HG02970 (cell line): ENCODE results near the gene TBC1D22A.

Source experiments
- ATAC-seq: cut with Tn5 transposase; IDR thresholded peaks from one replicate; pipeline ENCODE4 v1.9.1; 2021; ENCODE audit warnings: mild to moderate bottlenecking, moderate library complexity, moderate number of reproducible peaks; ENCODE audit not compliant: unreplicated experiment, low FRiP score

The TBC1D22A gene

DNA sequence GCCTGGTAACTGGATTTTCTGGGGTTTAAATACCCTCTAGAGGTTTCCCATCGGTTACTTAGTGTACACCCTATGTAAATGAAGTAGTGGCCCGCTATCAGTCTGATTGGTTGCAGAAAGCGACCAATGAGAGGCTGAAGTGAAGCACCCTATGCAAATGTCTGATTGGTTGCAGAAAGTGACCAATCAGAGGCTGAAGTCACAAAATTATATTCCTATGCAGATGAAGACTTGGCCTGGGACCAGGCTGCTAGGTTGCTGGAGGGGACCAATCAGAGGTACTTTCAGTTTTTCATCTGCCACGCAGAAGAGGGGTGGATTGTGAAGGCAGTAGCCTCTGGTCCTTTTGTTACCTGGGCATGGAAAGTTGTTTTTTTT, 134.8 kb downstream of the TBC1D22A start:
- ATAC-seq = no peak

- no peak for ATAC-seq
Measured at GRCh38 chr22:46900549-46900948, 138.1 kb downstream of the TBC1D22A start.

- no peak for ATAC-seq
Measured at GRCh38 chr22:46902436-46902835, 140.0 kb downstream of the TBC1D22A start.

GRCh38 chr22:46902998-46903916, 140.8 kb downstream of the TBC1D22A start:
- ATAC-seq = no peak

- no peak for ATAC-seq
Measured at GRCh38 chr22:46905415-46905814, 143.0 kb downstream of the TBC1D22A start.

DNA sequence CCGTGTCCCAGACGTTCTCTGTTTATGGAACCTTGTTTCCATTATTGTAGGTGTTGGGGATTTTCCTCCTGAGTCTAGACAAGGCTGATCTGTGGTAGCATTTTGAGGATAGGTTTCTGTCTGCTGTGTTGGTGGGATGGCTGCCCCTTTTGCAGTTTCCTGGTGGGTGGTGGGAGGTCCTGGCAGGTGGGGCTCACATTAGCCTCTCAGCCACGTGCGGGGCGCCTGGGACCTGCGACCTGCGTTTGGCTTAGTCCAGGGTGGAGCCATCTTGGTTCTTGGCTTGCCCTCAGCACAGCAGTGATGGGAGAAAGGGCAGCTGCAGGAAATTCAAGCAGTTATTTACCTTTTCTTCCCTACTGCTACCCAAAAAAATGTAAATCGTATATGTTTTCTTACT, 143.4 kb downstream of the TBC1D22A start:
- no peak for ATAC-seq

DNA sequence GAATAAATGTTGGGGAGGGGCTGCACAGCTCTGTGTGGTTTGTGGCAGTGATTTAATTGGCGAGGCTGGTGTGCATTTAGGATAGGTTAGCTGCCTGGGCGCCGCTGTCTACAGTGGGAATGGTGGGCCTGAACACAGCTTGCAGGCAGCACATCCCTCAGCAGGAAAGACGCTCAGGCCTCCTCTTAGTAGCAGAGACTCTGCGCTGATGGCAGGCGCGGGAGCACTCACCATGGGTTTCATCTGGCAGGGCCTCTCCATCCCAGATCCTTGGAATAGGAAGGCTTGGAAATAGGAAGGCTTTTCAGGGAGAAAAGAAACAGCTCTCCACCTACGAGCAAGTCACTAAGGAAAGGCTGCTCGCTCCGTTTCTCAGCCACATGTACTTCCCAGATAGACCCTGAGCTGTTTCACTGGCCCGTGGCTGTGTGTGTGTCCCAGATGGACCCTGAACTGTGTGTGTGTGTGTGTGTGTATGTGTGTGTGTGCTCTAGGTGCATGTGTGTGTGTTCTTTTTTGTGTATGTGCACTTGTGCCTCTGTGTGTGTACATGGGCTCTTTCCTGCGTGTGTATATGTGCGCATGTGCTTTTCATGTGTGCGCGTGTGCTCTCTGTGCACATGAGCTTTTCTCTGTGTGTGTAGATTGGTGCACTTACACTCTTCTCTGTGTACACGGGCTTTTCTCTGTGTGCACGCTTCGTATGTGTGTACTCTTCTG, 144.0 kb downstream of the TBC1D22A start:
- ATAC-seq = no peak

GRCh38 chr22:46907241-46908215, 145.1 kb downstream of the TBC1D22A start:
- no peak for ATAC-seq

DNA sequence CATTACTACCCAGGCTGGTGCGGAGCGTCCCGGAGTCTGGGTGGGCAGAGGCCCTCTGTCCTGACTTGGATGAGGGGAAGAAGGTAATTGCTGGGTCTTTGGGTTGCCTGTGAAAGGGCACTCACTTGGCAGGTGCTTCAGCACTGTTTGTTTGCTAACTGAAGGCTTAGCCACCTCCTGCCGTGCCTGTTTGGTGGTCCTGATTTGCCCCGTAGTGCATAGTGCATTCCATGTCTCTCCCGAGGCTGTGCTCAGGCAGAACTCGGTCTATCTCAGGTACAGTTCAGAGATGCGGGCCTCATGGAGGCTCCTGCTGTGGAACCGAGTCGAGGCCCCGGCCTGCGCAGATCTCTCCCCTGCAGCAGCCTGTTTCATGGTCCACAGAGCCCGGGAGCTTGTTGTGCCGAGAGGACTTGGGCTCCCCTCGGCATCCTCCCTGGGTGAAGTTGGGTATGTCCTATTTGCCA, 146.2 kb downstream of the TBC1D22A start:
- ATAC-seq = no peak

DNA sequence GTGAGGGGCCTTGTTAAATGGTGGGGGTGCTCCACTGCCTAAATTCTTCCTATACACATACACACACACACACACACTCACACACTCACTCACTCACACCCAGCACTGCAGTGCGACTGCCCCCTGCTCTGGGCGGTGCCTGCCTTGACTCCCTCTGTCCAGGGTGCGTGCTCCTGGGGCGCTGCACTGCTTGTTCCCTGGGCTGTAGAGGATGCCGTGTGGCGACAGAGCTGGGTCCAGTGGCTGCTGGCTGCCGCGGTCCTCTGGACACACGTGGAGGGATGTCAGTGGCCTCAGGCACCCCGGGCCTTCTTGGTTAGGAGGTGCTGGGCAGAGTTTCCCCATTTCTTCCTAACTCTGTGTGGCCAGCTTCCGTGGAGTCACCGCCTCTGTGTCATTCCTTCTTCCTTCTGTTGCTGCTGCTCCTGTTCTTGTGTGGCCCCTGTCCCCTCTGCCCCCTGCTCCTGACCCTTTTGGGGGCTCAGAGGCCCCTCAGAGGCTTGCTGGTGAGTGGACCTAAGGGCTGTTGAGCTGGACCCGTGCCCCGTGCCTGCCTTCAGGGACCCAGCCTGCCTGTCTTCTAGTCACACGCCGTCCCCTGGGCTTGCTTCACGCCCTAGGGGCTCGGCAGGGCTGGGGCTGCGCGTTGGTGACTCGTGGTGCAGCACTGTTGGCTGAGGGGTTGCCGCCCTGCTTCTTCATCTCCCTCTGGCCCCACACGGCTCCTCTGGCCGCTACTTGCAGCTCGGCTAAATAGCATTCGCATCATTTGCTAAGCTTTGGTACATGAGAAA, 147.0 kb downstream of the TBC1D22A start:
- ATAC-seq = no peak

- no peak for ATAC-seq
Measured at GRCh38 chr22:46910624-46911023, 148.2 kb downstream of the TBC1D22A start.

- no peak for ATAC-seq
Measured at GRCh38 chr22:46911346-46911745, 148.9 kb downstream of the TBC1D22A start.

GRCh38 chr22:46913351-46913750, 150.9 kb downstream of the TBC1D22A start:
- ATAC-seq = no peak

DNA sequence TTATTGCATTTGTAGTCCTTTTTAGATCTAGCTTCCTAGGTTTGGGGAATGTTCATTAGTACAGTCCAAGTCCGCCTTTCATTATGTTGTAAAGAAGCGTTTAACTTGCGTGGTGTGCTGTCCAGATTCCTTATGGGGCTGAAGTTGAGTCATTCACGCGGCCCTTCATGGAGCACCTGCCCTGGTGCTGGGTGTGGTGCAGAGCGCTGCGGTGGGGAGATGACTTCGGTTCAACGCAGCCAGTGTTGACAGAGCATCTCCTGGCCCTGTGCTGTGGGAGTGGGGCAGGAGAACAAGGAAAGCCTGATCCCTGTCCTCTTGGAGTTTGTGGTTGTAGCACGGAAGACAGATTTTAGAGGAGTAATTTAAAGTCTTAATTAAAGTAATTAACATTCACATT, 152.0 kb downstream of the TBC1D22A start:
- ATAC-seq = no peak

DNA sequence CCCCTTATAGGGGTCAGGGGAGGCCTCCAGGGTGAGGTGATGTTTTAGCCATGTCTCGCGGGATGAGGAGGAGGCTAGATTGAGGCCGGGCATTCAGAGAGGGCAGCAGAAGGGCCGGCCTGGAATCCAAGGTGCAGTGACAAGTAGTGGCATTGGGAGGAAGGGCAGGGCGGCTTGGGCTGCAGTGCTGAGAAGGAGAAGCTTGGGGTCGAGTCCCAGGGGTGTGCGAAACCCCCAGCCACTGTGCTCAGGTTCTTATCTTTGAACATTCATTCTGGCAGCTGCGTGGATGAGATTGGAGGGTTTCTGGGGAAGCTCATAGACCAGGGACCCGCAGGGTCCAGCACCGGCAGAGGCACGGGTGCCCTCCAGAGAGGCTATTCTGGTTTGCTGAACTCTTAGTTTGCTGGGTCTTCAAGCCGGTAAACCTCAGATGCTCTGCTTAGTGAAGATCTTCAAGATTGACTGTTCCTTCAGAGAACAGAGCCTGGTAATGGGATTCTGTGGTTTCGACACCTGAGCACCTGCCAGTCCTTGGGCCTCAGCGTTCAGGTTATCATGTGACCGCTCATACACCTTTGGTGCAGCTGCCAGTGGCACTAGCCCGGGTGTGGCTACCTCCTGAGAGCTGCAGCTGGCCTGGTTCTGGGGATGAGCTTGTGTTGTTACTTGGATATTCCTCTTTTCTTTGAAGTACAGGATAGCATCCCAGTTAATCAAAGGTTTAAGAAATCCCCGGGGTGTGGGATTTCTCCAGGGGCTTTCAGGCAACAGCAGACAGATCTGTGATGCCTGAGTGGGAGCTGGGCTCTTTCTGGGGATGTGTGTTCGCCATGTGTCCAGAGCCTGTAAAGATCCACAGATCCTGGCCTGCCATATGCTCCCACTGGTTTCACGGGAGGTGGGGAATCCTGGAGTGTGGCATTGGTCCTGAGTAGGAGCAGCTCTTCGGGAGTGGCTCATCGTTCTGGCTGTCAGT, 152.8 kb downstream of the TBC1D22A start:
- no peak for ATAC-seq

DNA sequence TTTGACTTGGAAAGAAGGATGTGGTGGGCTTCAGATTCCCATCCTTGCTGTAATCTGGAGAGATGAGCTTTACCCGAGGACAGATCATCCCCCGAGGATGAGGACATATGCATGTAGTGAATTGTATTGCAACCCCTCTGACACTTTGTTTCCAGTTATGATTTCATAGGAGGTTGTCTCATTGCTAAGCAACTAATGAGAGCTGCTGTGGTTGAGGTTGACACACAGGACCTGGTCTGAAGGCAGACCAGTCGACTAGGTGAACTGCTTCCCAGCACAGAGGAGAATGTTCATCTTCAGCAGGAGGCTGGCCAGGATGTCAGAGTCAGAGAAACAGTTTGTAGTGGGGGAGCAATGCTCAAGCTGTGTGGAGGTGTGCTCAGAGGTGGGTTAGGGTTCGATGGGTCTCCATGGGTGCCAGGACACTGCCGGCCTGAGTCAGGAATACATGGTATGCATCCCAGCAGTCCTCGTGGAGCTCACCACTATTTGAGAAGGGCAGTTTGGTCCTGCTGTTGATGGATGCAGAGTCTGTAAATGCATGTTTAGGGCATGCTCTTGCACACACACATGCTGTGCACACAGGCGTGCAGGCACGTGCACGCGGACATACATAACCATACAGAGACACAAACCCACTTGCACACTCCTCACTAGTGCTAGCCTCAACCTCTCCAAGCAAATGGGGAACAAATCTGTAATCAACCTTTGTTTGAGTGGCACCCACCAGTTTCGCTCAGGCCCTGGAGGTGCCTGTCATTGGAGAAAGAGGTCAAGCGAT, 153.7 kb downstream of the TBC1D22A start:
- no peak for ATAC-seq

DNA sequence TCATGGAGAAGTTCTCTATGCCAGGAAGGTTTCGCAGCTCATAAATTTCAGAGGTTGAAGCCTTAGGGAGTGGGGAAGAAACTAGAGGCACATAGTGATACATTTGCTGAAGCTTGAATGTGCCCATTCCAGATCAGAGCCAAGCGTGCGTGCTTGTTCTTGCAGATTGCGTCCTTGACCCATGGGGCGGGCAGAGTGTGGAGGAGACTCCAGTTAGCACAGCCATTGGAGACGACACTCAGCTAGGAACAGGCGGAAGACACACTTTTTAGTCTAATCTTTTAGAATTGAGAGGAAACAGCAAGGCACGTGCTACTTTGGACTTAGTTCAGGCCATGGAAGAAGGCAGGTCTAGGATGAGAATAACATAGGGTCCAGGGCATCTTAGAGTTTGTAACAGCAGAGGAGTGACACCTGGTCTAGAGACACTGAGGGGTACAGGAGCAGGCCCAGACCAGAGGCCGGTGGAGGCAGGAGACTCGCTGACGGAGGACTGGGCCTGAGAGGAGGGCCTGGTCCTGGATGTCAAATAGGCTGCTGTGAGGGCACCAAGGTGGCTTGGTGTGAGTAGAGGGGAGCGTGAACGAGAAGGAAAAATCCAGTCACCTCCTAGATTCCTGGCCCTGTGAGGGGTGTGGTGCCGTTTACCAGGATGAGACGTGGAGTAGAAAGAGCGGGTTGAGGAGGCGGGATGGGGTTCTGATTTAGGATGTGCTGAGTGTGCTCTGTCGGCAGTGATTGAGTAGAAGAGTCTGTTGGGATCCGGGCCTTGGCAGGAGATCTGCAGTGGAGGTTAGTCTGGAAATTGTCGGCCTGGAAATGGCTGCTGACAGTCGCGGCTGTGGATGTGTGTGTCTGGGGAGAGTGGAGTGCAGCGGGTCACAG, 154.7 kb downstream of the TBC1D22A start:
- ATAC-seq = no peak
